ENCODE results near the gene KCNE5.
"Not testable (repeated sequence)": the region's sequence is repeated elsewhere in the genome, so short reads cannot be mapped to it uniquely, and the experiment has no call there.

The KCNE5 gene

GRCh38 chrX:109622270-109622669, 2.7 kb downstream of the KCNE5 start:
- H3K27ac ChIP-seq = no peak overlapping the region
- no peak overlapping the region for H3K4me3 ChIP-seq

- Histone ChIP-seq H3K27ac (no peak overlapping the region), H3K4me3 (no peak overlapping the region)
Measured at GRCh38 chrX:109619771-109620170, 5.2 kb downstream of the KCNE5 start.

- Histone ChIP-seq H3K27ac (no peak overlapping the region), H3K4me3 (no peak overlapping the region)
Measured at GRCh38 chrX:109614951-109615350, 10.0 kb downstream of the KCNE5 start.

GRCh38 chrX:109601486-109601885, 23.5 kb downstream of the KCNE5 start:
- Histone ChIP-seq H3K4me3 (no peak overlapping the region), H3K27ac (no peak overlapping the region)

GRCh38 chrX:109600237-109600651, 24.7 kb downstream of the KCNE5 start:
- no peak overlapping the region for H3K4me3 ChIP-seq
- H3K27ac ChIP-seq = no peak overlapping the region

- no peak overlapping the region for H3K4me3 ChIP-seq
- no peak overlapping the region for H3K27ac ChIP-seq
Measured at GRCh38 chrX:109596015-109596414, 29.0 kb downstream of the KCNE5 start.

GRCh38 chrX:109590176-109590575, 34.8 kb downstream of the KCNE5 start:
- Histone ChIP-seq H3K27ac (no peak overlapping the region), H3K4me3 (no peak overlapping the region)

GRCh38 chrX:109585488-109585887, 39.5 kb downstream of the KCNE5 start:
- H3K27ac ChIP-seq = no peak overlapping the region

GRCh38 chrX:109578916-109579315, 46.1 kb downstream of the KCNE5 start:
- Histone ChIP-seq H3K4me3 (no peak overlapping the region), H3K27ac (no peak overlapping the region)

More at GRCh38 chrX:109585488-109585887, 39.5 kb downstream of the KCNE5 start:
- no peak overlapping the region for H3K4me3 ChIP-seq

- H3K4me3 ChIP-seq = no peak overlapping the region
- H3K27ac ChIP-seq = no peak overlapping the region
Measured at GRCh38 chrX:109577055-109577454, 47.9 kb downstream of the KCNE5 start.

- not testable (repeated sequence) for H3K27ac ChIP-seq, H3K4me3 ChIP-seq
Measured at GRCh38 chrX:109576083-109576482, 48.9 kb downstream of the KCNE5 start.

All from skin epidermis (tissue), 12 donors.